GM21717 (cell line): ENCODE data around the gene NUP210.

Source experiments
- ATAC-seq: cut with Tn5 transposase; IDR thresholded peaks from one replicate; pipeline ENCODE4 v1.9.1; 2021; ENCODE audit warnings: mild to moderate bottlenecking, moderate library complexity; ENCODE audit not compliant: unreplicated experiment

The NUP210 gene

DNA sequence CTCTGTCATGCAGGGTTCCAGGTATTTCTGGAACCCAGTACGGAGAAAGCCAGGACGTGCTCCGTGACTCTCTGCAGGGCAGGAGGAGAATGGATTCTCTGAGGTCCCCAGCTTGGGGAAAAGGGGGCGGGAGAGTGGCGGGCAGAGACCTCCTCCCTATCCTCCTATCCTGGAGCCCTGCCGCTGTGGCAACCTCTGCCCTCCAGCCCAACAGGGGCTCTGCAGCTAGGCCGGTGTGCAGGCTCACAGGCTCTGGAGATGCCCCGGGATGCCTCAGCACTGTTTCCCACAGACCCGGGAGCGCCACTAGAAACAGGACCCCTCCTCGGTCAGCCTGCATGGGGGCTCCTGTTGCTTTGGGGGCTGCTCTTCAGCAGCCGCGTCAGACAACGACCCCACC, 43.1 kb downstream of the NUP210 start:
- ATAC-seq, result no peak

DNA sequence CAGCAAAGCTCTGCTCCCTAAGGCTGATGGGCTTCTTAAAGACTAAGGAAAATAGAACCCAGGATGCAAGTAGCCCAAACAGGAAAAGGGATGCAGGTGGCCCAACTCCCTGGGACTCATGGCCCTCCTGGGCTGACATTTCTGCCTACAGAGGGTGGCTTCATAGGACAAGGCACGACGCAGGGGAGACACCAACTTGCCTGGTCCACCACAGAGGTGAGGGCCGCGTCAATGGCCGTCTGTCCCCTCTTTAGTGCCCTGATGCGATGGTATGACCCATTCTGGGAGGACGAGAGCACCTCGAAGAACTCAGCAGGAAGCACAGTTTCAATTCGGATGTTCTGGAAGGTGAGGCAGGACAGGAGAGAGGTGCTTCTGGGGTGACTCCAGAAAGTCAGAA, 44.0 kb downstream of the NUP210 start:
- ATAC-seq, result no peak

DNA sequence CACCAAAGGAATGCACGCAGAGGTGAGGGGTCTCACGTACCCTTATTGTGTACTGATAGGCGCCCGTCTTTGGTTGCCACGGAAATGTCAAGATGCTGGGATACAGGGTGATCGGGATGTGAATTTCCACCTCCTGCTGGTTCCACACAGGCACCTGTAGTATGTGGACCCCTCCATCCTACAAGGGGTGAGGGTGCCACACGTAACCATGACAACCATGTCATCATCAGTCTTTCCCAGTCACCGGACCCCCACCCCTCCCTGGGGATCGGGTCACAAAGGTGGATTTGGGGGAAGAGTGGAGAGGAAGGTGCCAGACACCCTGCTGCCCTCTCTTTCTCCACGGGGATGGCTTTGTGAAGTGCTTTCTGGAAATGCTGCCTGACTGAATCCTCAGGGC, 44.7 kb downstream of the NUP210 start:
- no peak for ATAC-seq

DNA sequence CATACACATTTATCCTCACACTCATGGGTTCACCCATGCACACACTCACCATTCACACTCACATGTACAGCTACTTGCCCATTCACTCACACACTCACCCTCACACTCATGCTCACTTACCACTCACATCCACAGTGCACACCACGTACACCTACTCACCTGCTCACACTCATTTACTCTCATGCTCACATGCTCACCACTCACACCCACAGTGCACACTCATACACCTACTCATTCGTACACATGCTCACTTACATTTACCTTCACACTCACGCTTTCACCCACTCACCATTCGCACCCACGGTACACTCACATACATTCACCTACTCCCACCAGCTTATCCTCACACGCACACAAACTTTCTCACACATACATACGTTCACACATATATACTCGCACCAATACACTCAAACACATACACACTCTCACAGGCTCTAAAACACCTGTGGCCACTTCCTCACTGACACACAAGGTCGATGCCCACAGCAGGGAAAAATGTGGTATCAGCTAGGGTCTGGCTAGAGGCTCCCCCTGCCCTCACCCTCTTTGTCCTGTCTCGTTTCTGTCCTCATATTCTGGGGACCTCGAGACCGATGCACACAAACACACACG, 46.0 kb downstream of the NUP210 start:
- no peak for ATAC-seq

DNA sequence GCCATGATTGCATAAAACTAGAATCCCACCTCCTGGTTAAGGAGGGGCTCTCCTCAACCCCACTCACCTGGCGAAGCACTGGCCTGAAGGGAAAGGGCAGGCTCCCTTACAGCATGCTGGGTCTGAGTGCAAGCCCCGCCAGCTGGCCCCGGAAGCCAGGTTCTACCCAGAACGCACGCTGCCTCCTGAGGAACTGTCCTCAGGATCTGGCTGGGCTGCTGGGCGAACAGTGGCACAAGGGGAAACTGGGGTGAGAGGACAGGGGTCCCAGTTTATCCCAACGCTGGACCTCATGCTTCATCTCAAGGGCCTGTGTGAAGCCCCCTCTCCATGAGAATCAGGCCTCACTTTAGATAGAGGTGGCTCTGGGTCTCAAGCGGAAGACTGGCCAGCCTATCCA, 47.5 kb downstream of the NUP210 start:
- ATAC-seq, result no peak

DNA sequence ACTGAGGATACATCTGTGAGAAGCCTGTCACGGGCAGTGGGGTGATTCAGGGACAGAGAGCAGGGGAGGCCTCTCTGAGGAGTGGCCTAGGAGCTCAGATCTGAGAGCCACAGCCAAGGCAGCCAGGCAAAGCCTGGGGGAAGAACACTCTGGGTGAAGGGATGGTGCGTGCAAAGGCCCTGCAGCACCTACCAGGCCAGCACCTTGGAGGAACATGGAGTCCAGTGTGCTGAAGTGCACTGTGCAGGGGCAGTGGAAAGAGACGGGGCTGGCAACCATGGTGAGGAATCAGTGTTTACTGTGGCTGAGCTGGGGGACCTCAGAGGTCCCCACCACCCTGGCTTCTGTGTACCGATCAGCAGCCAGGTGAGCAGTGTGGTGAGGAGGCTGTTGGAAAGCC, 48.0 kb downstream of the NUP210 start:
- no peak for ATAC-seq

DNA sequence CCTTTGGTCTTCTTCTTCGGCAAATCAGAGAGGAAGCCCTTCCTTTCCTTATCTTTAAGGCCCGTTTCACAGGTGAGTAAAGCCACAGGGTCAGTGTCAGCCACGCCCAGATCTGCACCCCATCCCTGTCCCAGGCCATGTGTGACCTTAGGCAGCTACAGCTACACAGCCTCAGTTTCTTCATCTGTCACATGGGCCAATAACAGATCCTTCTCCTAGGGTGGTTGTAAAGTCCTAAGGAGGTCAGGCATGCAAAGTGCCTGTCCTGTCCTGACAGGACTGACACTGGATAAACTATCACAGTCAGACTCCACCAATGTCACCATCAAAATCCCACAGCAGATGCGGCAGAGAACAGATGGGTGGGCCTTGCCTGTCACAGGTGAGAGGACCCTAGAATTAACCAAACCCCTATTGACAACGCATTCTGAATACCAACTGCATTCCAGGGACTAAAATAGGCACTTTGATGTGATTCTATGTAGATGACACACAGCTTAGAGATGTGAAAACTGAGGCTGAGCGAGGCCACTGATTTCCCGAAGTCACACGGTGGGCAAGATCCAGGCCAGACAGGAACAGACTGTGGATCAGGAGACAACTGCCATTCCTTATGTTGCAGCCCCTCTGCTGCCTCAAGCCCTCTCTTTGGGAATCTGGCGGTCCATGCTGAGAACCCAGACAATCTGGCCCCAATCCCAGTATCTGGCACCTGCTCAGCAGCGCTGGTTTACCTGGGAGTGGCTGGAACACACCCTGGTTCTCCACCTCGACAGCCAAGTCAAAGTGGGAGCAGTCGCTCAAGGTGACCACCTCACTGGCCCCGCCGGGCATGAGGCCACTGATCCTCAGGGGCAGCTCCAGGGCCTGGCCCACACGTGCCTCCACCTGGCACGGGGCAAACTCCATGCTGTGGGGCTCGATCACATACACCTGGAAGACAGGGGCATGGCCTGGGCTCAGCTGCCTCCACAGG, 48.7 kb downstream of the NUP210 start:
- ATAC-seq, result no peak

DNA sequence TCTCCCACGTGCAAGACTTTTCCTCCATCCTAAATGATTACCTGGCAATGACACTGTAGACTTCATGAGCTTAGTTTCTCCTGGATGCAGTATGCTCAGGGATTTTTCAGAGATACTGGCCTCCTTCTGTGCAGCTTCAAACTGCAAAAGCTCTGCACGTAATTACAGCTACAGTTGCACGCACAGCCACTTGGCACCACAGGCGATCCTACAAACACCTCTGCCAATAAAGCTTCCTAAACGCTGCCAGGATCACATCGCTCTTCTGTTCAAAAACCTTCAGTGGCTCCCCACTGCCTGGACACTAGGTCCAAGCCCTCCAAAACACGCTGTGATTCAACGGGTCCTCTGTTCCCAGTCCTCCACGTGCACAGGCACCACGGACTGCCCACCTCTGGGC, 49.5 kb downstream of the NUP210 start:
- no peak for ATAC-seq

DNA sequence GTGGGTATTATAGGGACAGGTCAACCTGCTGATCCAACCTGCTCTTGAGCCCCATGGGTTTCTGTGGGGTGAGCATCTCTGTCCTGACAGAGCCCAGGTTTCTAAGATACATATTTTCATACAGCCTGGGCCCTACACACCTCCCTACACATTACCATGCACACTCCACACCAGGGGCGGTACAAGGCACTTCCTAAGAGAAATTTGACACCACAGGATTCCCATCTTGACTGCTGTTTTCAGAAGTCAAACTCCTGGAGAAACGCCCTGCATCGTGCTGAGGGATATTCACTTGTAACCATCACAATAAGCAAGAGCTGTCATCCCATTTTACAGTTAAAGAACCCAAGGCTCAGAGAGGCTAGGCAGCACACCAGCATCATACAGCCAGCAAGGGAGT, 50.1 kb downstream of the NUP210 start:
- ATAC-seq, result no peak

DNA sequence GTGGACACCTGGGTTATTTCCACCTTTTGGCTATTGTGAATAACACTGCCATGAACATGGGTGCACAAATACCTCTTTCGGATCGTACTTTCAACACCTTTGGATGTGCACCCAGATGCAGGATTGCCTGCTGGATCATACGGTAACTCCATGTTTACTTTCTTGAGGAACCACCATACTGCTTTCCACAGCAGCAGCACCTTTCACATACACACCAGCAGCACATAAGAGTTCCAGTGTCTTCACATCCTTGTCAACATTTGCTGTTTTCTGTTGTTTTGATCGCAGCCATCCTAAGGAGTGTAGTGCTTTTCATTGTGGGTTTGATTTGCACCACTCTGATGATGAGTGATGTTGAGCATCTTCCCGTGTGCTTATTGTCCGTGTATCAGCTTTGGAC, 51.3 kb downstream of the NUP210 start:
- ATAC-seq, result no peak

DNA sequence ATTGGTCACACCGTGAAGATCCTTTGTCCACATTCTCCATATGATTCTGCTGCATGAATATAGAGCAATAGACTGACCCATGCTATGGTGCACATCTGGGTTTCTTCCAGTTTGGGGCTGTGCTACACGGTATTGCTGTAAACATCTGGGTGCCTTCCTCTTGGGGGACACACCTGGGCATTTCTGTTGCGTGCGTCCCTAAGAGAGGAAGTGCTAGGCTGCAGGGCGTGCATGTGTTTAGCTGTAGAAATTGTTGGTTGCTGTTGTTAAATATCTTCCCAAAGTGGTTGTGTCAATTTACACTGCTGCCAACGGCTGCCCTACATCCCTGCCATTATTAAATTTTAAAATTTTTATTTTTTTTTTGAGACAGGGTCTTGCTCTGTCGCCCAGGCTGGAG, 52.4 kb downstream of the NUP210 start:
- ATAC-seq, result no peak

DNA sequence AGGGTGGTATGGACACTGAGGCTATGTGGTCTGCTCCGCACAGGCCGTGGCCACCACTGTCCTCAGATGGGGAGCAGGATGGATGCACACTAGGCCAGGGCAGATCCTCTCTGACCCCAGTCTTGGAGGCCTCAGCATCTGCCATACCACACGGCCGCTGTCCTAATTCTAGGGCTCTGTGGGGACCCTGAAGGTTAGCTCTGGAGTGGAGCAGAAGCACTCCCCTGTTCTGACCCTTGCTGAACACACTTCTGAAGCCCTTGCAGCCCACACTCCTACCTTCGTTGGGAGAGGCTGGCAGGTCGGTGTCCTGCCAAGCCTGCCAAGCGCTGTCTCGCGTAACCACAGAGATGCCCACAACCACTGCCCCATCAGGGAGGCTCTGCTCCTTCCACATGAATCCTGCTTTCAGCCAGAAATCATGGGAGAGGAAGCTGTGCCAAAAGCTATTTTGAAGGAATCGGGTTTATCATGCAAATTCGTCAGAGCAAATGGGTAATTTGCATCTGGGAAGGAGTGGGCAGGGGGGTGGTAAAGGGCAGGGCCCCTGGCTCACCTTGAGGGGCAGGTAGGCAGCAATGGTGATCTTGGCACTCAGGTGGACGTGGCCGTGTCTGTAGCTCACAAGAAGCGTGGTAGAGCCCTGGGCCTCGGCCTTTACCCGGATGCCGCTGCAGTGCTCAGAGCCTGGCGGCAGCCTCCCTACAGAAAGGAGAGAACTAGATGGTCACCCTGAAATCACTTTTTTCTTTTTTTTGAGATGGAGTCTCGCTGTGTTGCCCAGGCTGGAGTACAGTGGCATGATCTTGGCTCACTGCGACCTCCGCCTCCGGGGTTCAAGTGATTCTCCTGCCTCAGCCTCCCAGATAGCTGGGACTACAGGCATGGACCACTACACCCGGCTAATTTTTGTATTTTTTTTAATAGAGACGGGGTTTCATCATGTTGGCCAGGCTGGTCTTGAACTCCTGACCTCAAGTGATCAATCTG, 54.4 kb downstream of the NUP210 start:
- no peak for ATAC-seq

DNA sequence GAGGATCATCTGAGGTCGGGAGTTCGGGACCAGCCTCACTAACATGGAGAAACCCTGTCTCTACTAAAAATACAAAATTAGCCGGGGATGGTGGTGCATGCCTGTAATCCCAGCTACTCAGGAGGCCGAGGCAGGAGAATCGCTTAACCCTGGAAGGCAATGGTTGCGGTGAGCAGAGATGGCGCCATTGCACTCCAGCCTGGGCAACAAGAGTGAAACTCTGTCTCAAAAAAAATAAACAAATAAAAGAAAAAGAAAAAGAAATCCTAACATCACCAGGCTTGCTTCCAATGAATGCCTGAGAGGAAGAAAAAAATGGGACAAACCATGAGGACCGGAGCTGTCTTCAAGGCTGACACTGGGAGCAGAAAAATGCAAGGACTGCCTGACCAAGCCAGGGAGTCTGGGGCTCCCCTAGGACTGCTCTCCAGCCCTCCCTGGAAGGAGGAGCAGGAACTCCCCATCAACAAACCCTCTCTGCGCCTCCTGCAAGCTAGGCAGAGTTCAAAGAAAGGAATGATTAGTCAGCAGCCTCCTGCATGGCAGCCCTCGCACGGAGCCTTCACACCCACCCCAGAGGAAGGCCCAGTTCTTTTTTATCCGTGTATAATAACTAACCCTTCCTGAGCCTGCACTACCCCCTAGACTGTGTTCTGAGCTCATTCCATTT, 55.4 kb downstream of the NUP210 start:
- ATAC-seq, result no peak

DNA sequence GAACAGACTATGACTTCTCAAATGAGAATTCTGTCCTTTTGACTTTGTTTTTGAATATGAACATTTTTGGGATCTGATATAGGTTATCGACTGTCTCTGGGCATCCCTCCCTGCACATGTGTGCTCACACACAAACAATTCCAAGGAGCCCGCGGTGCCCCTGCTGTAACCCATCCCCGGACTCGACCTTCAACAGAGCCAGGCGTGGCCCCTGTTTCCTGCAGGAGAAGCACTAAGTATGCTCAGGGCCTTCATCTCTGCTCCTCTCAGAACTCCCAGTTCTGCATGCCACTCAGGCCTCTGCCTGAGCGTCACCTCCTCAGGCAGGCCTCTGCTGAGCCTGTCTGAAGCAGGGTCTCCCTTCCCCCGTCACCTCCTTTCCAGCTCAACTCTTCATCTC, 57.6 kb downstream of the NUP210 start:
- ATAC-seq, result no peak

DNA sequence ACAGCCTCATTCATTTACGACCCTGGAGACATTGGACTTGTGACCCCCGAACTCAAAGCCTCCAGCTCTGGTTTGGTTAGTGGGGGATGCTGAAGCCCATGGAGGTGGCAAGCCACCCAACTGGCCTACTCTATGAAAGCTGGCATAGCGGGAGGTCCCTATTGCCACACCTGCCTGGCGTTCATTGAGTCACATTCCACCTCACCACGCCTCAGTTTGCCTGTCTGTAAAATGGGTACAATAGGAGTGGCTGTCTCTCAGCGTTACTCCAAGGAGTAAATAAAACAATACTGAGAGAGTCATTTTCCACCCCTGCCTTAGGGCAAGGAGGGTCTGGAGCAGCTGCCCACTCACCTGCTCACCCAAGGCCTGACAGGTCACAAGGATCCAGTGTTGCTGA, 60.2 kb downstream of the NUP210 start:
- ATAC-seq, result no peak

DNA sequence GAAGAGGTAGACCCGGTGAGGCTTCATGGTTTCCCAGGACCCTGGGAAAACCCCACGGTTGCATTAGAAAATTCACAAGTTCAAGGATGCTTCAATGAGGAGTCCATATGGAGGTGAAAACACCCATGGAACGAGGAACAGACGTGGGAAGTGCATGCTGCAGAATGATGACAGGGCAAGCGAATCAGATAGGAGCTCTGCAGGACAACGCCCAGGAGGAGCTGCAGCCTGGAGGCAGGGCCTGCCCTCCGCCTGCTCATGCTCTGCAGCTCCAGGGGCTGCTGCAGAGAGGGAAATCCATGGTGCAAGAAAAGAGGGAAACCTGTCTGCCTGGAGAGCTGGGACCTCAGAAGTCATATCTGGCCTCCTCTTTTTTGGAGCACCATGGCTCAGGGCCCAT, 61.5 kb downstream of the NUP210 start:
- no peak for ATAC-seq

DNA sequence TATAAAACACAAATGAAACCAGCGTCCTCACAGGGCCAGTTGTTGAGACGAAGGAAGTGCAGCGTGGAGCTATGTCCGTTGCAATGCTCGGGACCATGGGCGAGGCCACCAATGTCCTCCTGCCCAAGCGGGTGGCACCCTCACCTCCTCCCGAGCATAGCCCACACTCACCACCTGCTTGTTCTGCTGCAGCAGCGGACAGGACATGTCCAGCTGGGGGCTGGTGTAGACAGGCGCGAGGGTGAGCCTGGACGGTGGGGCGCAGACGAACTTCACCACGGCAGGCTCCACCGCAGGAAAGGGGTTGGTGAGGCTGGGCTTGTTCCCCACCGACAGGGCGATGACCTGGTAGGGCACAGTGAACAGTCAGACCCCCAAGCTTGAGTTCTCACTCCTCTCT, 62.1 kb downstream of the NUP210 start:
- no peak for ATAC-seq

DNA sequence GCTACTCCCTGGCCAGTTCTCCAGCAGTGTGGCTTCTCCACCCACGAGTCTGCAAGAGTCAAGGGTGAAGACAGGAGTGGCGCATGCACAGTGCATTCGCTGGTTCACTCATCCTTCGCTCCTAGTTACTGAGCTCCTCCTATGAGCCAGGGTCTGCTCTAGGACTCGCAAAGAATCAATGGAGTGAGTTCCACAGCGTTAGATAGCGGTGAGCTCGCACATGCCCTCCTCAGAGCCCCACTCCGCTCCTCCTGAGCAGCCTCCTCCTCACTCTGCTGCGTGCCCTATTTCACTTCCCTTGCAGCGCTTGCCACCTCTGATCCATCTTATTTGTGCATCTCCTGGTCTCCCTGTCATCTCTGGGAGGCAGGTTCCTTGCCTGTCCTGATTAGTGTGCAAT, 63.0 kb downstream of the NUP210 start:
- no peak for ATAC-seq

DNA sequence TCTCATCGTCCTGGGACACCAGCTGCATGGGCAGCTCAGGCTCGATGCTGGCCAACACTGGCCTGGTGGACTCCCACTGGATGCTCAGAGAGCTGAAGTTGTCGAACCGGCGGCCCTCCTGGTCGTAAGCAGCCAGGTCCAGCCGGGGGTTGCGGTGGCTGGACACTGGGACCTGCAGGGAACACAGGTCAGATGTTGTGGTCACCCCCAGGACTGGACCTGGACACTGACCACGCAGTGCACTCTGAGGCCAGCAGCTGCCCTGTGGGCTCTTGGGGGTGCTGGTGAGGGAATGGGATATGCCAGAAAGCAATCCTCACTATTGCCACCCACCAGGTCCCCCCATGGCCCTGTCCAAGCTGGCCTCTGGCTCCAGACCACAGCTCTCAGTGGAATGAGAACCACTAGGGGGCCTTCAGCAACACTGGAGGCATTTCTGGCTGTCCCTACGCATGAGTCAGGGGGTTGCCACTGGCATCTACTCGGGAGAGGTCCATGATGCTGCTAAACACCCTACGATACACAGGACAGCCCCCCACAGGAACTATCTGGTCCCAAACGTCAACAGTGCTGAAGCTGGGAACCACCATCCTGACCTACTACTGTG, 66.1 kb downstream of the NUP210 start:
- no peak for ATAC-seq

DNA sequence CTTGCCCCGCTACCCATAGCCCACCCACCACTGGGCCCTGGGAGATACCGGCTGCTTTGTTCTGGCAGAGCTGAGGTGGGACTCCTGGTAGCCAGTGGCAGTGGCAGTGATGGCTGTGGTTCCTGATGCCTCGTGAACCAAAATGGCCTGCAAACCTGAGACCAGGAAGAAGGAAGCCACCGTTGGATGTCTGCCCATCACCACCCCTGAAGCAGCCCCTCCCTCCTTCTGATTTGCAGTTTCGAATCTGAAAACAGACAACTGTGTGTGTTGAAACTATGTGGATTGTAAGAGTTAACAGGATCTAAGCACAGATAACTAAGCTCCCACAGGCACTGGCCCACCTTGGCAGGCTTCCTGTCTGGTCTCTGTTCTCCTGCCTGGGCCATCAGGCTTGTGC, 66.6 kb downstream of the NUP210 start:
- ATAC-seq, result no peak
